WERI-Rb-1 (cell line): ENCODE results near the gene TP73.

Experiments
- DNase-seq: peaks from one replicate; pipeline ENCODE4 v3.0.0-alpha.2; 2020
- H3K27ac ChIP-seq: fragments of 250-450 bp; sonication (Bioruptor Pico); 2 replicates; pipeline ENCODE4 v1.5.1; 2020; ENCODE audit warnings: mild to moderate bottlenecking, moderate library complexity
- H3K27me3 ChIP-seq: fragments of 250-450 bp; sonication (Bioruptor Pico); 2 replicates; pipeline ENCODE4 v1.5.1; 2021; ENCODE audit warnings: mild to moderate bottlenecking, low read depth, moderate library complexity; ENCODE audit not compliant: insufficient read depth, severe bottlenecking
- H3K36me3 ChIP-seq: fragments of 250-450 bp; sonication (Bioruptor Pico); 2 replicates; pipeline ENCODE4 v1.5.1; 2020; ENCODE audit warnings: mild to moderate bottlenecking, moderate library complexity
- H3K4me3 ChIP-seq: 2 replicates; pipeline ENCODE4 v1.5.1; 2011; ENCODE audit warnings: low read depth, mild to moderate bottlenecking, control low read depth, low read length
- H3K9me3 ChIP-seq: fragments of 250-450 bp; sonication (Bioruptor Pico); 2 replicates; pipeline ENCODE4 v1.5.1; 2021; ENCODE audit warnings: mild to moderate bottlenecking, moderate library complexity; ENCODE audit not compliant: severe bottlenecking
- CTCF ChIP-seq: IDR thresholded peaks from 2 replicates; pipeline ENCODE4 v1.5.1; 2011; ENCODE audit warnings: low read depth, mild to moderate bottlenecking, control low read depth, inconsistent platforms, low read length

The TP73 gene

DNA sequence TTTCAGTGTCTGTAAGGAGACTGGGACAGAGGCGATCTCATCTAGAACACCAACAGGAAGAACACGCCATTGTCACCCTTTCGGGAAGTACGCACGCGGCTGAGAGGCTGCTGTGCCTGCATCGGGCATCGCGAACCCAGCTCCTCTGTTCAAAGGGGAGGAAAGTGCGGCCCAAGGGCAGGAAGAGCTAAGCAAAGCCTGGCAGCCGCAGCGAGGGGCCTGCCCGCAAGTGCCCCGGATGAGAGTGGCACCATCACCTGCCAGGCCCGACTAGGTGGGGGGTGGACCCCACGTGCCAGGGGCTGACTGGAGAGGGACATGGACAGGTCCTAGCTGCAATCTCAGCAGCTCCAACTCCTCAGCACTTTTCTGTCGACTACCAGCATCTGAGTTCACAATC is 20.0 kb upstream of the TP73 start:
- Histone ChIP-seq H3K36me3 (peaks cover 79% of the 10 kb centered on the region), H3K27ac (peak overlapping the region; percentile 81)
- DNase-seq: no peak

DNA sequence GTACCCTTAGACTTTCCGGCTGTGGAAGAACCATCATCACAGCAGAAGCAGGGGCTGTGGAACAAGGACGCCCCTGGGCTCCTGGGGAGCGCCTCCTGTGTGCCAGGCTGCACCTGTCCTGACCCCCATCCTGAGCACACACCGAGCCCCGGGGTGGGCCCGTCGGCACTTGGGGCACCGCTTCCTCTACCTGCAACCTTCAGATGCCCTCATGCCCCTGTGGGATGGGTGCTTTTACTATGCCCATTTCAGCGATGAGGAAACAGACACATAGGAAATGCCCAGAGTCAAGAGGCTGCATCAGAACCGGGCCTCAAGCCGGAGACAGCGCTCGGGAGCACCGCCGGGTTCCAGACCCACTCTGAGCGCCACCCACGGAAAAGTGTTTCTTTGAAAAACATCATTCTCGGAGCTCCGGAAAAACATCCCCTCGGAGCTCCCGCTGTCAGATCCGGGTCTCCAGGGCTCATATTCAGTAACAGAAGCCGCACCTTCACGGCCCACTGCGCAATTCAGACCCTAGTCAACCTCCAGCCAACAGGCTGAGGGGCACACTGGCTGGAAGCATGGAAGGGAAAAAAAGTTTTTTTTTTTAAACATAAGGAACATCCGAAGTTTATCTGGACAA is 19.5 kb upstream of the TP73 start:
- Histone ChIP-seq H3K27ac (no peak overlapping the region), H3K36me3 (peaks cover 79% of the 10 kb centered on the region)
- no peak for DNase-seq

More for the DNA sequence above, 20.0 kb upstream of the TP73 start:
- no peak for TF ChIP-seq CTCF
- Histone ChIP-seq H3K4me3 (no peak overlapping the region), H3K9me3 (no peaks in the 10 kb centered on the region), H3K27me3 (no peaks in the 10 kb centered on the region)

GRCh38 chr1:3633344-3634058 is 18.8 kb upstream of the TP73 start:
- no peaks in the 10 kb centered on the region for H3K9me3 ChIP-seq
- no peaks in the 10 kb centered on the region for H3K27me3 ChIP-seq
- peaks cover 80% of the 10 kb centered on the region for H3K36me3 ChIP-seq
- no peak overlapping the region for H3K27ac ChIP-seq
- no peak overlapping the region for H3K4me3 ChIP-seq
- DNase-seq: no peak
- TF ChIP-seq CTCF: no peak

More for the DNA sequence above, 19.5 kb upstream of the TP73 start:
- Histone ChIP-seq H3K4me3 (no peak overlapping the region), H3K27me3 (no peaks in the 10 kb centered on the region), H3K9me3 (no peaks in the 10 kb centered on the region)
- TF ChIP-seq CTCF: no peak

DNA sequence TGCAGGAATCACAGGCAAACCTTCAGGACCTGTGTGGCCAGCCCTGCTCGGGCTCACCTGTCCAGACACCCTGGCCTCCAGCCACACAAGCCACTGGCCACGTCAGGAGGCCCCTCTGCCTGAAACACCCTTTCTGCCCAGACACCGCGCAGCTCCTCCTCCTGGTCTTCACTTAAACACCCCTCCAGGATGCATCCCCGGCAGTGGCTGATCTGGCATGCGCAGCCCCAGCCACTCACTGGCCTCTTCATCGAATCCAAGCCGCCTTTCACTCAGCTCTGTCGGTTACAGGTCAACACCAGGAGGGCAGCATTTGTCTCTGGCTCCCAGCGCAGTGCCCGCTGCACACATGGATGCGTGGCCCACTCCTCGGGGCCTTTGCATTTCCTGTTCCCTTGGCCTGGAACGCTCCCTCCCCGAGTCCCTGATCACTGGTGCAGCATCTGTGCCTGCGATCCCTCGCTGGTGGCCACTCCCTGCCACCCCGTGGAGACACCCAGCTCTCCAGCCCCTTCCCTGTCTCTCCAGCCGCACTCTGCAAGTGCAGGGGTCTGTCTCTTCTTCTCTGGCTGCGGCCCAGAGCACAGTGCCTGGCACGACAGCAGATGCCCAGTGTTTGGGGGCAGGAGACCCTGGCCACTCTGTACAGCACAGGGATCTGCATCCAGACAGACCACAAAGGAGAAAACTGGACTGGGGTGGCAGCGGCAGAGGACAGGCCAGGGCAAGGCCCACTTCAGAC is 18.1 kb upstream of the TP73 start:
- Histone ChIP-seq H3K27ac (no peak overlapping the region), H3K4me3 (no peak overlapping the region), H3K36me3 (peaks cover 79% of the 10 kb centered on the region), H3K9me3 (no peaks in the 10 kb centered on the region), H3K27me3 (no peaks in the 10 kb centered on the region)
- no peak for TF ChIP-seq CTCF
- no peak for DNase-seq

DNA sequence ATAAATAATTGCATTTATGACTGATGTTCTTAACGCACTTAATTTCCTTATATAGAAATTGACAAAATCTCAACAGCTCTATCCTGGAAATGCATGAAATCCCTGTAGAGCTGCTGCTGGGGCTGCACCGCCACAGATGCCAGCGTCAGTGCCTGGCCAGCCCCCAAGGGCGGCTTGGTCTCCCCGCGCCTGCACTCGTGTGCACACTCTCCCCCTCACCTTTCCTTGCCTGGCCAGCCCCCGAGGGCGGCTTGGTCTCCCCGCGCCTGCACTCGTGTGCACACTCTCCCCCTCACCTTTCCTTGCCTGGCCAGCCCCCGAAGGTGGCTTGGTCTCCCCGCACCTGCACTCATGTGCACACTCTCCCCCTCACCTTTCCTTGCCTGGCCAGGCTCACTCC is 16.2 kb upstream of the TP73 start:
- peaks cover 70% of the 10 kb centered on the region for H3K36me3 ChIP-seq
- no peak overlapping the region for H3K27ac ChIP-seq
- H3K9me3 ChIP-seq: no peaks in the 10 kb centered on the region
- no peaks in the 10 kb centered on the region for H3K27me3 ChIP-seq
- no peak for TF ChIP-seq CTCF
- no peak for DNase-seq
- H3K4me3 ChIP-seq: no peak overlapping the region
